HepG2 (cell line): ENCODE results near the gene PPP2R5D. TPM values are rescaled to one million over a fixed set of nuclear protein-coding genes. Genes with fewer than 3 reads are reported as not detected.
A peak's percentile ranks its signal among the peaks of the same experiment; 100 is the strongest.

Experiments used
- ATAD3A ChIP-seq: sonication (generic); formaldehyde crosslinking; IDR thresholded peaks from 2 replicates; pipeline ENCODE4 v1.4.0; 2020; ENCODE audit warnings: missing genetic modification reagents
- ATF3 ChIP-seq: sonication (generic); formaldehyde crosslinking; IDR thresholded peaks from 2 replicates; pipeline ENCODE4 v1.4.0; 2020; ENCODE audit warnings: missing genetic modification reagents
- BCLAF1 ChIP-seq: fragments of 450-650 bp; IDR thresholded peaks from 2 replicates; pipeline ENCODE4 v1.6.1; 2017; ENCODE audit warnings: mild to moderate bottlenecking
- EEA1 ChIP-seq: sonication (generic); formaldehyde crosslinking; IDR thresholded peaks from 2 replicates; pipeline ENCODE4 v1.5.1; 2020; ENCODE audit warnings: mild to moderate bottlenecking, missing genetic modification reagents, borderline replicate concordance
- FOXJ3 ChIP-seq: sonication (generic); formaldehyde crosslinking; IDR thresholded peaks from 2 replicates; pipeline ENCODE4 v1.4.0; 2020; ENCODE audit warnings: missing genetic modification reagents, mild to moderate bottlenecking, borderline replicate concordance
- KLF12 ChIP-seq: sonication (generic); formaldehyde crosslinking; IDR thresholded peaks from 2 replicates; pipeline ENCODE4 v1.4.0; 2020; ENCODE audit warnings: missing genetic modification reagents, borderline replicate concordance
- MAF1 ChIP-seq: sonication (generic); formaldehyde crosslinking; IDR thresholded peaks from 2 replicates; pipeline ENCODE4 v1.5.0; 2020; ENCODE audit warnings: missing genetic modification reagents, borderline replicate concordance
- MLXIP ChIP-seq: sonication (generic); formaldehyde crosslinking; IDR thresholded peaks from 2 replicates; pipeline ENCODE4 v1.9.0; 2021; ENCODE audit warnings: missing genetic modification reagents, borderline replicate concordance
- RNF219 ChIP-seq: sonication (generic); formaldehyde crosslinking; IDR thresholded peaks from 2 replicates; pipeline ENCODE4 v1.5.0; 2020; ENCODE audit warnings: mild to moderate bottlenecking, missing genetic modification reagents
- SOX5 ChIP-seq: IDR thresholded peaks from 2 replicates; pipeline ENCODE4 v1.6.1; 2016; ENCODE audit warnings: borderline replicate concordance
- ZMAT5 ChIP-seq: sonication (generic); formaldehyde crosslinking; IDR thresholded peaks from 2 replicates; pipeline ENCODE4 v1.5.0; 2020; ENCODE audit warnings: mild to moderate bottlenecking, low read depth, missing genetic modification reagents, borderline replicate concordance
- ZNF33A ChIP-seq: sonication (generic); formaldehyde crosslinking; IDR thresholded peaks from 2 replicates; pipeline ENCODE4 v1.5.1; 2020; ENCODE audit warnings: missing genetic modification reagents, mild to moderate bottlenecking, moderate library complexity, borderline replicate concordance
- ZNF558 ChIP-seq: sonication (generic); formaldehyde crosslinking; IDR thresholded peaks from 2 replicates; pipeline ENCODE4 v1.9.0; 2022; ENCODE audit warnings: mild to moderate bottlenecking, missing genetic modification reagents, borderline replicate concordance
- ZNF574 ChIP-seq: sonication (generic); formaldehyde crosslinking; IDR thresholded peaks from 2 replicates; pipeline ENCODE4 v1.4.0; 2020; ENCODE audit warnings: missing genetic modification reagents
- ZSCAN22 ChIP-seq: sonication (generic); formaldehyde crosslinking; IDR thresholded peaks from 2 replicates; pipeline ENCODE4 v1.4.0; 2020; ENCODE audit warnings: mild to moderate bottlenecking, missing genetic modification reagents
- polyA plus RNA-seq, 8 experiments: library from polyadenylated mRNA; depleted of rRNA in 3 of 8; stranded (reverse) in 7 of 8; unstranded in 1 of 8; fragments of >200 nt; fragmentation: Illumina TruSeq in 4 of 8; extraction: Trizol in 4 of 8; gene quantifications; 2 replicates each; pipeline versions ENCODE4 v1.2.1 to v1.2.3, GENCODE V29; 2011 to 2016; ENCODE audit warnings: low read depth in 4 of 8, missing spikeins in 1 of 8, mixed read lengths in 1 of 8; ENCODE audit not compliant: insufficient read depth in 1 of 8
- total RNA-seq, 5 experiments: library from RNA; depleted of rRNA; stranded (reverse); fragments of >200 nt; fragmentation: Illumina TruSeq; extraction: Trizol; gene quantifications; 2 replicates each; pipeline ENCODE4 v1.2.3, GENCODE V29; 2016; ENCODE audit warnings: low read depth in 1 of 5

PPP2R5D gene
- total and polyA plus RNA-seq, 2 of the 13 experiments (the other 11 are each of a cell fraction or from before 2014, with no cell fraction given) = 53.7 to 60.4 TPM

- TF ChIP-seq BCLAF1 = no peak
- TF ChIP-seq EEA1 (CRISPR knock-in tag) = no peak
- no peak for TF ChIP-seq ZMAT5 (CRISPR knock-in tag)
- TF ChIP-seq KLF12 (CRISPR knock-in tag) = peak; percentile 92
- TF ChIP-seq MAF1 (CRISPR knock-in tag) = peak; percentile 88; the same call in 1 of the 2 replicates
- peak; percentile 29; the same call in 1 of the 2 replicates for TF ChIP-seq FOXJ3 (CRISPR knock-in tag)
- 0 out of 2 replicates have a peak, but pooled peaks have one; percentile 27 for TF ChIP-seq ZNF33A (CRISPR knock-in tag)
- TF ChIP-seq RNF219 = no peak
- peak; percentile 76; the same call in 1 of the 2 replicates for TF ChIP-seq ZNF574 (CRISPR knock-in tag)
- TF ChIP-seq SOX5 = peak; percentile 6; the same call in 1 of the 2 replicates
- TF ChIP-seq MLXIP (CRISPR knock-in tag) = 0 out of 2 replicates have a peak, but pooled peaks have one; percentile 27
- TF ChIP-seq ATAD3A = no peak
- TF ChIP-seq ATF3 = peak; percentile 37; the same call in 1 of the 2 replicates
- no peak for TF ChIP-seq ZNF558 (CRISPR knock-in tag)
- TF ChIP-seq ZSCAN22 = no peak
Measured at GRCh38 chr6:42984001-42984923, at the start of gene PPP2R5D (continued).
